Fibroblast of lung (primary cell): ENCODE results near the gene RRBP1. TPM values are rescaled to one million over a fixed set of nuclear protein-coding genes. Genes with fewer than 3 reads are reported as not detected.

ENCODE experiments used
- DNase-seq, 2 donors: peaks; one replicate each; pipeline versions ENCODE4 v3.0.0 to v3.0.0-alpha.2; 2010; ENCODE audit warnings: low read depth in 2 of 2
- H2AFZ ChIP-seq: 2 replicates; pipeline ENCODE4 v1.5.1; 2012; ENCODE audit warnings: low read length, control low read depth, inconsistent platforms
- H3K27ac ChIP-seq: 2 replicates; pipeline ENCODE4 v1.5.1; 2011; ENCODE audit warnings: low read length, control low read depth; ENCODE audit not compliant: insufficient read depth
- H3K27me3 ChIP-seq: 2 replicates; pipeline ENCODE4 v1.5.1; 2011; ENCODE audit warnings: mild to moderate bottlenecking, low read length; ENCODE audit not compliant: control insufficient read depth, insufficient read depth
- H3K36me3 ChIP-seq: 2 replicates; pipeline ENCODE4 v1.5.1; 2011; ENCODE audit warnings: low read length; ENCODE audit not compliant: control insufficient read depth, insufficient read depth
- H3K4me1 ChIP-seq: 2 replicates; pipeline ENCODE4 v1.5.1; 2011; ENCODE audit warnings: low read length; ENCODE audit not compliant: control insufficient read depth, insufficient read depth; ENCODE audit errors: extremely low read depth
- H3K4me2 ChIP-seq: 2 replicates; pipeline ENCODE4 v1.5.1; 2011; ENCODE audit warnings: low read length, control low read depth; ENCODE audit not compliant: insufficient read depth; ENCODE audit errors: extremely low read depth
- H3K4me3 ChIP-seq, 4 experiments: fragments of 200-600 bp in 1 of 4; sonication (generic) in 1 of 4; replicated peaks in 1 of 4; 2 replicates each; pipeline ENCODE4 v1.5.1; 2011 to 2016; ENCODE audit warnings: low read length in 4 of 4, low read depth in 3 of 4, mild to moderate bottlenecking in 3 of 4, control low read depth in 2 of 4, inconsistent platforms in 1 of 4, mixed read lengths in 1 of 4; ENCODE audit not compliant: insufficient read depth in 1 of 4; ENCODE audit errors: control extremely low read depth in 1 of 4
- H3K79me2 ChIP-seq: 2 replicates; pipeline ENCODE4 v1.5.1; 2012; ENCODE audit warnings: mild to moderate bottlenecking, low read length, inconsistent platforms; ENCODE audit not compliant: control insufficient read depth, insufficient read depth
- H3K9ac ChIP-seq: 2 replicates; pipeline ENCODE4 v1.5.1; 2011; ENCODE audit warnings: mild to moderate bottlenecking, low read length, control low read depth; ENCODE audit not compliant: insufficient read depth
- H3K9me3 ChIP-seq: 2 replicates; pipeline ENCODE4 v1.5.1; 2012; ENCODE audit warnings: low read depth, low read length; ENCODE audit not compliant: control insufficient read depth, insufficient read depth
- H4K20me1 ChIP-seq: 2 replicates; pipeline ENCODE4 v1.5.1; 2011; ENCODE audit warnings: low read length; ENCODE audit not compliant: control insufficient read depth, insufficient read depth; ENCODE audit errors: extremely low read depth
- EZH2 ChIP-seq: IDR thresholded peaks from 2 replicates; pipeline ENCODE4 v1.5.1; 2012; ENCODE audit warnings: low read length, control low read depth, mild to moderate bottlenecking; ENCODE audit errors: missing control alignments
- polyA plus RNA-seq, 2 donors: library from polyadenylated mRNA; depleted of rRNA in 1 of 2; stranded (reverse) in 1 of 2; unstranded in 1 of 2; fragments of >200 nt; gene quantifications; 2 replicates each; pipeline ENCODE4 v1.2.1, GENCODE V29; 2011 to 2012; ENCODE audit warnings: missing spikeins in 1 of 2
- total RNA-seq: library from RNA; depleted of rRNA; stranded (reverse); fragments of >200 nt; gene quantifications from 2 replicates; pipeline ENCODE4 v1.2.1, GENCODE V29; 2014
- TF ChIP-seq, protein P1 (sequence below), 2 donors: IDR thresholded peaks in 1 of 2; conservative IDR thresholded peaks in 1 of 2; 1 replicate in 1 of 2; 2 replicates in 1 of 2; pipeline ENCODE4 v1.5.1; 2011 to 2012; ENCODE audit warnings: low read length in 2 of 2, control low read depth in 1 of 2, inconsistent platforms in 1 of 2, low read depth in 1 of 2, mild to moderate bottlenecking in 1 of 2

Gene RRBP1
- total and polyA plus RNA-seq, 2 donors (not counting 1 experiment from before 2014, with no cell fraction given): 169 to 233 TPM

DNA sequence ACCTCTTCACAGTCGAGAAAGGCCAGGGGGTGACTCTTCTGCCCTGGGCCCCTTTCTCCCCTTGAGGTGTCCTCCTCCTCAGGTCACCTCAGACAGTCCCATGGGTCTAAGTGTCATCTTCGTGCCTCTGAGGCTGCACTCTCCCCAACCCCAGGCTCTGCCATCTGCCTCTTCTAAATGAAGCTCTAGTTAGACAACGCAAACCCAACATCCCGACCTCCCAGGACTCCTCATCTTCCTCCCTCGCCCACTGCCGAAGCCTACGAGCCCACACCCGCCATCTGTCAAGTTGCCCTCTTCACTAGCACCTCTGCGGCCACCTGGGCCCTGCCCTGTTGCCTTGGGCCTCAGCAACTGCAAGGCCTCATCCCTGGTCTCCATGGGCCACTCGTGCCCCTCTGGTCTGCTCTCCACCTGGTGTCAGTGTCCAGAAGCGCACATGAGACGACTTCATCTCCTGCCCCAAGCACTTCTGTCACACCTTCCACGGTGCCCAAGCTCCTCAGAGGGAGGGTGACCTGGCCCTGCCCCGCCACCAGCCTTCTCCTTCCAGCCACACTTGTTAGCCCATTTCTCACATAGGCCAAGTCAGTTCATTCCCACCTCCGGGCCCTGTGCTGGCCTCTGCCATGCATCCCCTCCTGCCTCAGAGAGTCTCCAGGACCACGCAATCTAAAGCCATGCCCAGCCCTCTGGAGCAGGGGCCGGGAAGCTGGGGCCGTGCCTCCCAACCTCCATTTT is 53.8 kb downstream of the RRBP1 start:
- H3K27me3 ChIP-seq: no peaks in the 10 kb centered on the region
- H3K4me1 ChIP-seq: no peaks in the 10 kb centered on the region
- no peak for DNase-seq
- H3K4me3 ChIP-seq: no peak overlapping the region
- H3K79me2 ChIP-seq: peaks cover 5% of the 10 kb centered on the region
- peaks cover 67% of the 10 kb centered on the region for H3K36me3 ChIP-seq
- no peak overlapping the region for H3K27ac ChIP-seq
- no peak overlapping the region for H2AFZ ChIP-seq
- H4K20me1 ChIP-seq: no peaks in the 10 kb centered on the region
- H3K9me3 ChIP-seq: no peaks in the 10 kb centered on the region
- no peak for TF ChIP-seq EZH2
- TF ChIP-seq, protein P1, sequence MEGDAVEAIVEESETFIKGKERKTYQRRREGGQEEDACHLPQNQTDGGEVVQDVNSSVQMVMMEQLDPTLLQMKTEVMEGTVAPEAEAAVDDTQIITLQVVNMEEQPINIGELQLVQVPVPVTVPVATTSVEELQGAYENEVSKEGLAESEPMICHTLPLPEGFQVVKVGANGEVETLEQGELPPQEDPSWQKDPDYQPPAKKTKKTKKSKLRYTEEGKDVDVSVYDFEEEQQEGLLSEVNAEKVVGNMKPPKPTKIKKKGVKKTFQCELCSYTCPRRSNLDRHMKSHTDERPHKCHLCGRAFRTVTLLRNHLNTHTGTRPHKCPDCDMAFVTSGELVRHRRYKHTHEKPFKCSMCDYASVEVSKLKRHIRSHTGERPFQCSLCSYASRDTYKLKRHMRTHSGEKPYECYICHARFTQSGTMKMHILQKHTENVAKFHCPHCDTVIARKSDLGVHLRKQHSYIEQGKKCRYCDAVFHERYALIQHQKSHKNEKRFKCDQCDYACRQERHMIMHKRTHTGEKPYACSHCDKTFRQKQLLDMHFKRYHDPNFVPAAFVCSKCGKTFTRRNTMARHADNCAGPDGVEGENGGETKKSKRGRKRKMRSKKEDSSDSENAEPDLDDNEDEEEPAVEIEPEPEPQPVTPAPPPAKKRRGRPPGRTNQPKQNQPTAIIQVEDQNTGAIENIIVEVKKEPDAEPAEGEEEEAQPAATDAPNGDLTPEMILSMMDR (conservative IDR thresholded peaks at IDR 0.05 in 1 of 2, IDR thresholded peaks at IDR 0.05 in 1 of 2; ENCODE audit: low read depth in 1 of 2, low read length in 2 of 2): no peak
- no peak overlapping the region for H3K4me2 ChIP-seq
- no peak overlapping the region for H3K9ac ChIP-seq

DNA sequence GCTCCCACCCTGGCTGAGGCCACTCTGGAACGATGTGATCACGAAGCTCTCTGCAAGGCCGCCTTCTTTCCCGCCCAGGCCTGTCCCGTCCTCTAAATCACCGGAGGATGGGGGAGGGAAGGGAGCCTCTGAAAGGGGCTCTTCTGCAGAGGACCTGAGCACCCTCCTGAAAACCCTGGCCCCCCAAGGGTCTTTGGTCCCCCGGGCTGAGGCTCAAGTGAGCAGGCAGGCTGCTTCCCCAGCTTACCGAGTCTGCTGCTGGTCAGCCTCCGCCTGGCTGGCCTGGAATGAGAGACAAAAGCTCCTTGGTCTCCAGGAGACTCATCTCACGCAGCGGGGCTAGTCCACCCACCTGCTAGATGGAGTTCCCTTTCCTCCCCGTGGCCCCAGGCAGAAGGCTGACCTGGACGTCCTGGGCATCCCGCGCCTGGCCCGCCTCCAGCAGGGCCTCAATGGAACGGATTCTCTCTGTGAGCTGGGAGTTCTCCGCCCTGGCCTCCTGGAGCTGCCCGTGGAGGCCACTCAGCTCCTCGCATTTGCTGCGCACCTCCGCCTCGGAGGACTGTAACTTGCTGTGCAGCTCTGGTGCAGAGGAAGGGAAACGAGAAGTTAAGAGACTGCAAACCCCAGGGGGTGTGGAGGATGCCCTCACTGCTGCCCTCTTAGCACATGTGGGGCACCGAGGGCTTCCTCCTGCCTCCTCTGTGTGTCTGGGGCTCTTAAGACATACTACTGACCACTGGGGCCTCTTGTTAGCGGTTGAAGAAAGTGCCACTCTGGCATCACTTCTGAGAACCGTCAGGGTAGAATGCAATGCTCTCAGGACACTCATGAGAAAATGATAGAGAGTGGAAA is 54.7 kb downstream of the RRBP1 start:
- Histone ChIP-seq H3K9ac (no peak overlapping the region), H3K27me3 (no peaks in the 10 kb centered on the region), H3K4me2 (no peak overlapping the region), H3K4me1 (no peaks in the 10 kb centered on the region), H2AFZ (no peak overlapping the region), H3K9me3 (no peaks in the 10 kb centered on the region), H3K36me3 (peaks cover 70% of the 10 kb centered on the region), H4K20me1 (no peaks in the 10 kb centered on the region), H3K4me3 (no peak overlapping the region), H3K79me2 (peaks cover 5% of the 10 kb centered on the region), H3K27ac (no peak overlapping the region)
- TF ChIP-seq, protein P1 (conservative IDR thresholded peaks at IDR 0.05 in 1 of 2, IDR thresholded peaks at IDR 0.05 in 1 of 2; ENCODE audit: low read depth in 1 of 2, low read length in 2 of 2): no peak
- TF ChIP-seq EZH2: no peak
- DNase-seq: no peak

DNA sequence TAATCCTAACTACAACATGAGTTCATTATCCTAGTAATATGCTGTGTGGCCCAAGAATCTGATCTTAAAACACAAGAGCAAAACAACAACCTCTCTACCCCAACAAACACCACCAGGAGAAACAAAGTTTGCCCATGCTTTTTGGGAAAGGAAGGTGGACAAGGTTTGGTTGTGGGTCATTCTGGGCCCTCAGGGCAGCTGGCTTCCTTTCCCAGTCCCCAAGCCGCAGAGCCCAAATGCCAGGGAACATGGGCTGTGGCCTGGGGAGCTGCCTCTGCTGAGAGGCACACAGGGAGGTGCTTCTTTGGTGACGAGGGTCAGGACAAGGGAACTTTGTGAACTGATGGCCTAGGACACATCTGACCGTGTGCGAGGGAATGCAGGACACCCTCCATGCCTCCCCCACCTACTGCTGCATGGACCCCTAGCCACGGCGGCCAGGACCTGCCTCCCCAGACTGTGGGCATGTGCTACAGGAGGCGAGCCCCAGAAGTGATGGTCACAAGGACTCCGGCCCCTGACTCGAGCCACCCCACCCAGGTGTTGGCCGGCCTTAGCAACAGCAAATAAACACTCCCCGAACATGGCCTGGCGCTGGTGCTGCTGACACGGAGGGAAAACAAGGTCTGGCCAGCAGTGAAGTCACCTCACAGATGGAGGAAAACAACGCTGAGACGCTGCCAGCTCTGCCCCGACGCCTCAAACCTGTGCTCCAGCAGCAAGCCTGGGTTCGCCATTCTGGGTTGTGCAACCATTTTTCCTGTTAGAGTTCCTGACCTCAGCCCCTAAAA is 55.6 kb downstream of the RRBP1 start:
- Histone ChIP-seq H3K36me3 (peaks cover 70% of the 10 kb centered on the region), H3K4me2 (no peak overlapping the region), H3K27ac (peak overlapping the region; percentile 10), H3K79me2 (peaks cover 5% of the 10 kb centered on the region), H3K4me1 (no peaks in the 10 kb centered on the region), H2AFZ (no peak overlapping the region), H3K9ac (no peak overlapping the region), H3K9me3 (no peaks in the 10 kb centered on the region), H3K4me3 (no peak overlapping the region), H3K27me3 (no peaks in the 10 kb centered on the region), H4K20me1 (no peaks in the 10 kb centered on the region)
- TF ChIP-seq, protein P1 (conservative IDR thresholded peaks at IDR 0.05 in 1 of 2, IDR thresholded peaks at IDR 0.05 in 1 of 2; ENCODE audit: low read depth in 1 of 2, low read length in 2 of 2): no peak
- no peak for TF ChIP-seq EZH2
- no peak for DNase-seq
